GM18907 (cell line): ENCODE measurements around the gene CUL1.

Experiments
- ATAC-seq: cut with Tn5 transposase; IDR thresholded peaks from one replicate; pipeline ENCODE4 v1.9.1; 2021; ENCODE audit warnings: mild to moderate bottlenecking, moderate library complexity; ENCODE audit not compliant: unreplicated experiment

Gene CUL1

DNA sequence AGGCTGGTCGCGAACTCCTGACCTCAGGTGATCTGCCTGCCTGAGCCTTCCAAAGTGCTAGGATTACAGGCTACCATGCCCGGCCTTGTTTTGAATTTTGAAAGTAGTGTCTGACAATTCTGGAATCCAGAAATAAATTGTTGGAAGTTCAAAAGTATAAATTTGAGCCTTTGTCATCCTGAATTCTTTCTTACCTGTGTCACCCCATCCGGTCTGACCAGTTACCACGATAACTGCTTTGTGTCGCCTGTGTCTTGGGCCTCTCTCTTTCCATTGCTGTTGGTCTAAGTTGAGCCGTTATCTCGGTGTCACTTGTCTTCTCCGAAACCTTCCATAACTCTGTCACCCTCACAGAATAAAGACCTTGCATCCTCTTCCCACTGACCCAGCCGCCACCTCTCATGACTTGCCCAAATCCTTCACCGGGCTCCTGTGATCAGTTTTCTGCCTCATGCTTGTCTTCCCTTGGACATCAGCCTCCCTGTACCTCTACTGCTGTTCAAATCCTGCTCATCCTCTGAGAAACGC is 18.6 kb downstream of the CUL1 start:
- ATAC-seq = no peak

DNA sequence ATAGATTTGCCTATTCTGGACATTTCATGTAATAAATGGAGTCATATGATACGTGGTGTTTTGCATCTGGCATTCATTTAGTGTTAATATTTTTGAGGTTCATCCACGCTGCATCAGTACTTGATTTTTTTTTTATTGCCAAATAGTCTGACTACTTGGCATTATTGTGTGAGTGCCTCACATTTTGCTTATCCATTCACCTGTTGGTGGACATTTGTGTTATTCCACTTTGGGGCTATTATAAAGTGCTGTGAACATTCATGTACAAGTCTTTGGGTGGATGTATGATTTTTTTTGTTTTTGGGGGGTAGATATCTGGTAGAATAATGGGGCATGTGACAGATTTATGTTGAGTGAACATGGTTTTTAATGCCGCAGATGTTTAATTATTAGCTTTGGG is 19.7 kb downstream of the CUL1 start:
- no peak for ATAC-seq

DNA sequence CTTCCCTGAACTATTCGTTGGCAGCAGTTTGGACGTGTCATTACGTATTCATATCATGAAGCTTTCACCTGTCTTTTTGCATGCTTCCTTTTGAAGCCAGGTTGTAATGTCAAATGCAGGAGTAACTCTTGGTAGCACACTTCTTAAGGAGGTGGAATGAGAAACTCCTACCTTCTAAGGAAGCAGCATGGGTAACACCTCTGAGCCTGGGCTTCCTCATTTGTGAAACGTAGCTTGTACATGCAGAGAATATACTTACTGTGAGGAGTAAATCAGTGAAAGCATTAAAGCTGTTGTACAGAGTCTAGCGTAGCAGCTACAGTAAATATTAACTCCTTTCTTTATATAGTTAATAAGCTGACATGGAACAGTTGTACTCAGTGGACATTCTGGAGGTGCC is 21.1 kb downstream of the CUL1 start:
- no peak for ATAC-seq

DNA sequence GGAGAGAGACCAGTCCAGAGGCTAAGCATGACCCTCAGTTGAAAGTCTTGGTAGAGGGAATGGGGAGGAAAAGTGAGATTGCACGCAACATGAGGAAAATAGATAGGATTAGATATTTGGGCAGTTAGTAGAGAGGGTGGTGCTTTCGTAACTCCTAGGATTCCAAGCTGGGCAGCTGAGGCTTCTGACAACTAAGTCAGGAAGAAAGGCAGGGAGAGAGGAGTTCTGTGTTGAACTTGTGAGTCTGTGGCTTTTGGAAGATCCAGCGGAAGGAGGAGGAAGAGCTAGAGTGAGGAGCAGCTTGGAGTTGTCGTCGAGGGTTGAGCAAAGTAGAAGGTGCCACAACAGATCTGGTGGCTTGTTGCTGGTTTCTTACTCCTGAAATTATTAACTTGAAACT is 21.8 kb downstream of the CUL1 start:
- ATAC-seq = no peak

DNA sequence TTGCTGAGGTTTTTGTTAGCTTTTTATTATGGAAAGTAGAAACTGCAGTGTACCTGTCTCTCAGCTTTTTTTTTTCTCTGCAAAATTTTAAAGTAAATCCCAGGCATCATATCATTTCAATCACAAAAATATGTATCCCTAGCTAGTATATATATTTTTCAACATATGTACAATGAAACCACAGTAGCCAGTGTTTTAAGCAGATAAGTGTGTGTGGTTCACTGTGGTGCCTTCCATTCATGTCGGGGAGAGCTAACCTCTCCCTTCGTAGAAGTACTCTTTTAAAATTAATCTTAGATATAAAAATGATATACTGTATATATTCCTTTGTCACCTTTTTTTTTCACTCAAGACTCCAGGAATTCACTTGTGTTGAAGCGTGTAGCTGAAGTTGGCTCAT is 22.7 kb downstream of the CUL1 start:
- ATAC-seq = no peak

DNA sequence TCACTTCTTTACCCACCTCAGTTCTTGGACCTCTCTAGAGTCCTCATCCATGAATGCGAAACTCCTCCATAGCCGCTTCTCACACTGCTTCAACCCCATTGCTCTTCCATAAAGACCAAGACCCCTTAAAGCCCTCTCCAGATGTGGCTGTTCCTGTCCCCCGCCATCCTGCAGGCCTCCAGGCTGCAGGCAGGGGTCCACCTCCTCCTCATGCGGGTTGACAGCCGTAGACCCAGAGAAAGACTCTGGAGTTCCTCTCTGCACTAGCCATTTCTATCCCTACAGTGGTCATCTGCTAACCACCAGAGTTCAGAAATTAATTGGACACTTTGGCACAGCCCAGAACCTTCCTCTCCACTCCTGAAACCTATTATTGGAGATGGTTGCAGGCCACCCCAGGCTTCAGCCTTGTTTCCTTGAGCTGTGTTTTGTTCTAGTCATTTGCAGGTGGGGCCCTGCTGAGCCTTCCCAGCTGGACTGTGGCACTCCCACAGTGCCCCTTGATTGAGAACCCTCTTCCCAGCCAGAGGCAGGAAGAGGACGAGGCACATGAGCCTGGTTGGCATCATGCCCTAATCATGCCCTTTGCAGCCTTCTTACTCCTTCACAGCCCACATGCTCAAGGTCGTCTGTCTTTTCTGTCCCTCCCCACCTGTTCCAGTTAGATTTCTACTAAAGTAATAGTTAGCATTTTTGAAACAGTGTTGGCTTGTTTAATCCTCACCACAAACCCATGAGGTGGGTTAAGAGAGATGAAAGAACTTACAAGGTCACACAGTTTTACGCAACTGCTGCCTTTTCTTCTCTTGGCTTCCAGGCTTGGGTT is 23.9 kb downstream of the CUL1 start:
- no peak for ATAC-seq

DNA sequence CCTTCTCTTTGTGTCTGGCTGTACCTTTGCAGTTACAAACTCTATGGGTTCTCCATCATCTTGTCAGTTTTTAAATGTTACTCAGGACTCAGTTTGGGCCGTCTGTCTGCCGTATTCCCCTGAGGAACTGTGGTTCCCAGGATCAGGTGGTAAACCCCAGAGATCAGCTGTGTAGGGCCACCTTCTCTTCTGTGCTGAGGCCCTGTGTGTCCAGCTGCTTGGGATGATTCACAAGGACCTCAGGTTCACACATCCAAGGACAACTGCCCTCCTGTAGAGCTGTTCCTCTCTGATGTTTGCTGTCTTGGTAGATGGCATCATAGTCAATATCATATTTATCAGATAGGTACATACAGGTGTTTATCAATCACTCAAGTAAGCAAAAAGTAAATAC is 24.5 kb downstream of the CUL1 start:
- no peak for ATAC-seq

DNA sequence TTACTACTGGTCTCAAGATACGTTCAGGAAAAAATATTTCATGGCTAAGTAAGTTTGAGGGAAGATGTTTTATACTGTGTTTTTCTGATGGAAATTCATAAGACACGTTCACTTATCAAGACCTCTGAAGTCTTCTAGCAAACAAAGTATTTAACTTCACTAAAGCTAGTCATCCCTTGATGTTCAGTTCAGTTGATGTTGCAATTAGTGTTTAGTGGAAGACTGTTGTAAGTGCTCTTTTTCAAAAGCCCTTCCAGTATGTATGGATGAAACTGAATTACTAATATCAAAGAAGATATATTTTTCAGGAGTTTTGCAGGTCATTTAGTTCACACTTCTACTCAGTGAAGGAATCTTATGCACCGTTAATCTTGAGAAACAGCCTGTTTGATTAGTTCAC is 25.1 kb downstream of the CUL1 start:
- no peak for ATAC-seq

DNA sequence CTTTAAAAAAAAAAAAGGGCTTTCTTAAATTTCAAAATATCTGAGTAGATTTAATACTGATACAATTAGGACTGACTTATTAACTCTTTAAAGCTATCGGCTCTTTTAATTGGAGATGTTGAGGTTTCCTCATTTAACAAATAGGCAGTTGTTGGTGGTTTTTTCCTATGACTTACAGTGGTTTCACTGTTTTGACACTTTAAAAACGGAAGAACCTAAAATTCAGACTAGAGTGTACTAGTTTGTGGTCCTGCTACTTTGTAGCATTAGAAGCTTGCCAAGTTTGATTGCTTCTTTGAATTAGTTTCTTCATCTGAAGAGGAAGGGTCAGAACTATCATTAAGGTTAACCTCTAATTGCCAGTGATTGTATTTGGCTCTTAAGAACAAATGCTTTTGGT is 27.7 kb downstream of the CUL1 start:
- ATAC-seq = no peak

DNA sequence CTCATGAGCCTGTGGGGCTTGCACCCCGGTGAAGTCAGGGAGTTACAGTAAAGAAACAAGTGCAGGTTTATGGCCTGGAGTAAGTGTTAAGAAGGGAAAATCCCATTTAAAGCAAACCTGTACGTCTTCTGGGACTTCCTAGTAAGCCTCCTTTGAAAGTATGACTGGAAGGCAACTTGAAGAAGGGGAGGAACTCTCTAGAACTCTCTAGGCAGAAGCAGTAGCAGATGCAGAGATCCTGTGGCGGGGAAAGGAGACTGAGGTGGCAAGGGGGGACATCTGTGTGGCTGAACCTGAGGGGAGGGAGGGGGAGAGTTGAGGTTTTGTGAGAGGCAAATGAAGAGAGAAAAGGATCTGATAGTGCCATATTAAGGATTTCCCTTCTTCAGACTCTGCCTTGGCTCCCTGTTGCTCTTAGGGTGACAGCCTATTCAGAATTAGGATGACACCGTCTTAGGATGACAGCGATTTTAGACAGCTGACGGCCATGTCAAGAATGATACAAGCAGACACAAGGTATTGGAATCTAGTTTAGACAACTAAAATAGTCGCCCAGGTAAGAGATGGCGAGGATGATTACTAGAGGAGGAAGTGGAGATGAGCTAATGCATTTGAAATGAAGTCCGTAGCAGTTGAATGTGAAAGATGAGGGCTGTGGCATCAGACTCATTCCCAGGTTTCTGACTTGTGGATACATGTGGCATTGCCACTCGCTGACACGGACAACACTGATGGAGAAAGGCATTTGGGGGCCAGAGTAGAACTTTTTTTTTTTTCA is 29.0 kb downstream of the CUL1 start:
- ATAC-seq = peak; percentile 50

DNA sequence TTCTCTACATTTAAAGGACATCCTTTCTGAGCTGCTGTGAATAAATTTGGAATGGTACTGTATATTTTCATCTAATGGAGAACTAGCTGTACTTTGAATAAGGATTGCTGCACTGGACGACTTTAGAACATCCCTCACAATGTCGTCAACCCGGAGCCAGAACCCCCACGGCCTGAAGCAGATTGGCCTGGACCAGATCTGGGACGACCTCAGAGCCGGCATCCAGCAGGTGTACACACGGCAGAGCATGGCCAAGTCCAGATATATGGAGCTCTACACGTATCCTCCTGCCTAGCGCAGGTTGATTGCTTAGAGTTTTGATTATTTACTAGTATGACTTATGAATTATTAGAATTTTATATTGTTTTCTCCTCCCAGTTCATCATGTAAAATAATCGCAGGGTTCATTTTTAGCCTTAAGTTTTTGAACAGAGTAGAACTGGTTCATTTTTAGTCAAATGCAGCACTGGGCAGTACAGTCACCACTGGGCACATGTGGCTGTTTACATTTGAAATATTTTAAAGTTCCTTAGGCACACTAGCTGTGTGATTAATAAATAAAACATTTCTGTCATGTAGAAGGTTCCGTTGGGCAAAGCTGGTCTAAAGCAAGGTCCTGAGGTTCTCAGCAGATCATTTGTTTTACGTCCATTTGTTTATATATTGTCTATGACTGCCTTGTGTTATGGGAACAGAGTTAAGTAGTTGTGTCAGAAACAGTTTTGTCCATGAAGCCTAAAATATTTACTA is 31.5 kb downstream of the CUL1 start:
- no peak for ATAC-seq

DNA sequence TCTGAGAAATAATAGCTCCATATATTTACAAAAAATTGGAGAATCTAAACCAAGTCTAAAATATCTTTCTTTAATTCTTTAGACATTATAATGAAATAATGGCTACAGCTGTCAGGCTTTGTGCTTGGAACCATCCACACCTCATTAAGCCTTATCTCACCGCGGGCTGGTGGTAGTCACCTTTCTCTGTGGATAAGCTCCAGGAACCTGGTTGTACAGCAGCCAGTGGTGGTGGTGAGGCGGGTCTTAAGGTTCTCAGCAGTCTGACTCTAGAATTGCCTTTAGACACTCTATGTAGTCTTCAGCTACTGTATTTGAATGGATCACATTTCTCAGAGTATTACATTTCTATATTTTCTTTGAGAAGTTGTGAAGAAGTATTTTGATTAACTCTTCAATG is 34.2 kb downstream of the CUL1 start:
- no peak for ATAC-seq

DNA sequence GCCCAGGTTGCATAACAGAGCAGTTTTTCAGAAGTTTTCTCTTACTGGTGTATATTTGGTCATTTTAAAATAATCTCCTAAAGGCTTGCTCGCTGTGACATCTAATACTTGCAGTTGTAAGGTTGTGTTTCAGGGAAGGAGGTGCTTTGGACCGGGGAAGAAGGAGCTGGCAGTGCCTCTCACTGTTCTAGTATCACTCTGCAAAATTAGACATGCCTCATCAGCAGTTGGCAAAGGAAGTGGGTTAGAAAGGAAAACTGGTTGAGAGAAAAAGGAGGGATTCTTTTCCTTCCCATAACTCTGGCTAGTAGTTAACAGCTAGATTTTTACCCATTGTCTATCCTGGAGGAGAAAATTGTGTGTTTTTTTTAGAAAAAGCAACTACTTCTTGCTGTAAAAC is 34.8 kb downstream of the CUL1 start:
- ATAC-seq = no peak

DNA sequence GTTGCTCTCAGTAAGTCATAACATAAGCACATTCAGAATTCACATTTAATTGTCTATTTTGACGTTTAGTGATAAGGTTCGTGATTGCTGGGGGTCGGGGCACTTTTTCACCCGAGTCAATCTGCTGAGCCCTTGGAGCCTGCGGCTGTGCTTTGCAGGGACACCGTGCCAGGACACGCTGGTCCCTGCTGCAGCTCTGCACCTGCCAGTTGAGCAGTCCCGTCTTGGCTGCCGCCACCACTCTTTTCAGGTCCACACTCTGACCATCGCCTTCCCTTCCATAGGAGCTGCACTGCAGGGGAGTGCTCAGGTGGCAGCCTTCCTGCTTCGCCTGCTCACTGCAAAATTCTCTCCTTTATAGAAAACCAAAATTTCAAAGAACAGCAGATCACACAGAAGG is 36.4 kb downstream of the CUL1 start:
- no peak for ATAC-seq

DNA sequence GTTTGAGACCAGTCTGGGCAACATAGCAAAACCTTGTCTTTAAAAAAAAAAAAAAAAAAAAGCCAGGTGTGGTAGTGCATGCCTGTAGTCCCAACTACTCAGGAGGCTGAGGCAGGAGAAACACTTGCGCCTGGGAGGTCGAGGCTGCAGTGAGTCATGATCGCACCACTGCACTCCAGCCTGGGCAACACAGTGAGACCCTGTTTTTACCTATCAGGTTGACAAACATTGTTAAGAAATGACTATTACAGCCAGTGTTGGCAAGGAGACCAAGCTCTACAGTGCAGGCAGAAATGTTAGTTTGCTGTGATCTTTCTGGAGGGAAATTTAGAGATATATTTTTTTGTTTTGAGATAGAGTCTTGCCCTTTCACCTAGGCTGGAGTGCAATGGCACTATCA is 37.3 kb downstream of the CUL1 start:
- no peak for ATAC-seq

DNA sequence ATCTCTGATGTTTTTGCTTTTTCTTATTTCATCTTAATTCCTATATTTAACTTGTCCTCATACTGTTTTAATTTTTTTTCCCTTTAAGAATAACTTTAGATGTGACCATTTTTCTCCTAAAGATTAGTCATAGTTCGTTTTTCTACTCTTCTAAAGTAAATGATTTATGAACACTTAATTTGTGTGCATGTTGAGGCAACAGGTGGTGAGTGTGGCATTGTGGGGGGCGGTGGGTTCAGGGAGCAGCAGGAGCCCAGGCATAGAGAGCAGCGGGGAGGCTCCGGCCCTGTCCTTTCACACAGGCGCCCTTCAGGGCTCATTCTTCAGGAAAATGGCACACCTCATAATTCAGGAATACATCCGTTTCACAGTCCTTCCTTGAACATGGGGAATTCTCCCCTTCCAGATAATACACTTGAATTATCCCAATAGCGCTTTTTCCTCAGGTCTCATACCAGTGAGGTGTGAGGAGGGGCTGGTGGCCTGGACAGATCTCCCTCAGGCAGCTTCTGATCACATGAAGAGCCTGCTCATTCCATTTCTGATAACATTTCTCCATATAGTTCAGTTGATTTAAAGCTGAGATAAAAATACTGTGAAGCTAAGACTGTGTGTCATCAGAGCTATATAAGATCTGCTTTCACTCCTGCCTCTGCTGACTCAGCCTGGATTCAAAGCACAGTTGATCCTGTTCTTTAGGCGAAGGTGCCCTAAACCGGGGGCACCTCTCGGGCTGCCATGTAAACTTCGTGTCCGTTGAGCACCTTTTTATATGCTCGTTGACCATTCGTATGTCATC is 40.2 kb downstream of the CUL1 start:
- ATAC-seq = no peak

DNA sequence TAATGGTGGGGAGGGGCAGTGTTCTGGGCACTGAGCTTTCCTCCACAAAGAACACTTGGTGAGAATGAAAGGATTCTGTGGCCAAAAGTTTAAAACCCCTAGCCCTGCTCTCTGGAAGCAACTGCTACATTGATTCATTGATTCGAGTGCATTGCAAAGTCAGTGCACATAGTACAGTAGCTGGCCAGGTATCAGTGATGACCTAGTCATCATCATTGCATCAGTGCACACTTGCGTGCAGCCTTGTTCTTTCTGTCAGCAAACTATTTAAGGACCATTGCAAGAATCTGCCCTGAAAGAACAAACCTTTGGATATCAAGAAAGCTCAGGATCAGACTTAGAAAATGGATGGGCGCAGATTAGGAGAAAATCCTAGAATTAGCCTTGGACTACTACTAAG is 47.4 kb downstream of the CUL1 start:
- ATAC-seq = no peak

DNA sequence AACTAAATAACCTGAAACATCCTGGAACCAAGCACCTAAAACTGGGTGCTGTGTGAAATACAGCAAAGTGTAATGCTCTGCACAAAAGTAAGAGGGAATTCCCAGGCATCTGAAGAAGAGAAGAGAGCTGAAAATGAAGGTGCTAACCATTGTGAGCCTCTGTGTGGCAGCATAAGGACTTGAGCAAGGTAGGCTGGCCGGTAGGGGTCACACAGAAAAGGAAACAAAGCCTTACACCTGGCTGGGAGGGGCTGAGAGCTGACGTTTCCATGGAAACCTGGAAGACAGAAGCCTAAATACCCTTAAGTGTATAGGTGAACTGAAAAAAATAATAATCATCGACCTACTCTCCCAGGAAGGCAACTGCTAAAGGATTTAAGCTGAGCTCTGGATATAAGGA is 48.6 kb downstream of the CUL1 start:
- ATAC-seq = no peak

DNA sequence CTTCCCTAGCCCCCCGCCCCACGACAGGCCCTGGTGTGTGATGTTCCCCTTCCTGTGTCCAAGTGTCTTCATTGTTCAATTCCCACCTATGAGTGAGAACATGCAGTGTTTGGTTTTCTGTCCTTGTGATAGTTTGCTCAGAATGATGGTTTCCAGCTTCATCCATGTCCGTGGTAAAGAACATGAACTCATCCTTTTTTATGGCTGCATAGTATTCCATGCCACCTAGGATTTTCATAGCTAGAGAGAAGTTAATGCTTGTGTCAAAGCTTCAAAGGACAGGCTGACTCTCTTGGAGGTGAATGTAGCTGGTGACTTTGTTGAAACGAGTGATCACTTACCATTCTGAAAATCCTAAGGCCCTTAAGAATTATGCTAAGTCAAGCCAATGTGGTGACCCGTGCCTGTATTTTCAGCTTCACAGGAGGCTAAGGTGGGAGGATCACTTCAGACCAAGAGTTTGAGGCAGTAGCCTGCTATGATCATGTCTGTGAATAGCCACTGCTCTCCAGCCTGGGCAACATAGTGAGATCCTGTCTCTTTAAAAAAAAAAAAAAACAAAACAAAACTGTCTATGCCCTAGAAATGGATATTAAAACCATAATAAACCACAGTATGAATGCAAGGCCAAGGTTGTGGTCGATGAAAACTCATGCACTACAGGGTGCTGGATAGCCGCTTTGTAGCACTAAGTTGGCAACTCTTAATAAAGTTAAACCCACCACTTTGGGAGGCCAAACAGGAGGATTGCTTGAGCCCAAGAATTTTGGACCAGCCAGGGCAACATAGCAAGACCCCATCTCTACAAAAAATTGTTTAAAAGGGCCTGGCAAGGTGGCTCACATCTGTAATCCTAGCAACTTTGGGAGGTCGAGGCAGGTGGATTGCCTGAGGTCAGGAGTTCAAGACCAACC is 52.0 kb downstream of the CUL1 start:
- ATAC-seq = no peak

DNA sequence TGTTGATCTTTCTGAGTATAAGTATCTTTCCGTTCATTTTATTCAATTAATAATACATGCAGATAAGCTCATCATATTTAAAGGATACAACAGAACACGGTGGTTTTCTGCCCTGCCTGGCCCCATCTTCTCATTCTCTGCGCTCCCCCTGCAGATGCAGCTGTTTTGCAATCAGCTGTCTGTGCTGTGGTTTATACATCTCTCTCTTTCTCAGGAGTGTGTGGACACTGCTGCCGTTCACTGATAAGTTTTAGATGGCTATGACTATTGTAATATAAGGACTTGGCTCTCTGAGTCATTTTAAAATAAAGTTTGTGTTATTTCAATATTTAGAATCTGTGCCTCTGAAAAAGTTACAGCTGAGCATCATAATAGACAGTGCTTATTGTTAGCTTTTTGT is 54.5 kb downstream of the CUL1 start:
- ATAC-seq = no peak
